Spleen (tissue), 11 donors: Measurements from ENCODE around the gene UBA7. TPM values are rescaled to one million over a fixed set of nuclear protein-coding genes. Genes with fewer than 3 reads are reported as not detected.

Source experiments
- DNase-seq: peaks from one replicate; pipeline ENCODE4 v3.0.0-alpha.2; 2020
- H3K27ac ChIP-seq, 8 donors: fragments of 200-600 bp; sonication (generic) in 7 of 8; 1 replicate in 4 of 8; 2 replicates in 4 of 8; pipeline versions ENCODE4 v1.5.0 to v1.8.0; 2016 to 2021; ENCODE audit warnings: inconsistent platforms in 4 of 8, mild to moderate bottlenecking in 4 of 8, moderate library complexity in 1 of 8
- H3K27me3 ChIP-seq, 7 donors: fragments of 200-600 bp; sonication (generic) in 6 of 7; replicated peaks in 1 of 7; 1 replicate in 4 of 7; 2 replicates in 3 of 7; pipeline versions ENCODE4 v1.5.0 to v1.8.0; 2016 to 2021; ENCODE audit warnings: inconsistent platforms in 3 of 7, mild to moderate bottlenecking in 1 of 7
- H3K36me3 ChIP-seq, 6 donors: fragments of 200-600 bp; sonication (generic) in 5 of 6; 1 replicate in 4 of 6; 2 replicates in 2 of 6; pipeline versions ENCODE4 v1.5.0 to v1.8.0; 2016 to 2021; ENCODE audit warnings: inconsistent platforms in 2 of 6
- H3K4me1 ChIP-seq, 6 donors: fragments of 200-600 bp; sonication (generic) in 5 of 6; 1 replicate in 3 of 6; 2 replicates in 3 of 6; pipeline versions ENCODE4 v1.5.0 to v1.8.0; 2016 to 2021; ENCODE audit warnings: inconsistent platforms in 3 of 6
- H3K4me3 ChIP-seq, 8 donors: fragments of 200-600 bp; sonication (generic) in 7 of 8; 1 replicate in 4 of 8; 2 replicates in 4 of 8; pipeline versions ENCODE4 v1.5.0 to v1.8.0; 2016 to 2021; ENCODE audit warnings: inconsistent platforms in 4 of 8, mild to moderate bottlenecking in 4 of 8, moderate library complexity in 2 of 8
- H3K9me3 ChIP-seq, 8 donors: fragments of 200-600 bp; sonication (generic) in 7 of 8; 1 replicate in 4 of 8; 2 replicates in 4 of 8; pipeline versions ENCODE4 v1.5.0 to v1.8.0; 2016 to 2021; ENCODE audit warnings: inconsistent platforms in 4 of 8
- CTCF ChIP-seq, 11 experiments: fragments of 200-600 bp in 7 of 11; fragments of 450-650 bp in 4 of 11; sonication (generic) in 4 of 11; IDR thresholded peaks in 8 of 11; conservative IDR thresholded peaks in 3 of 11; 1 replicate in 7 of 11; 2 replicates in 4 of 11; pipeline versions ENCODE4 v1.4.0 to v1.8.0; 2016 to 2021; ENCODE audit warnings: antibody characterized with exemption in 11 of 11, inconsistent platforms in 4 of 11, mild to moderate bottlenecking in 1 of 11
- POLR2A ChIP-seq, 3 donors: fragments of 450-650 bp; IDR thresholded peaks; one replicate each; pipeline ENCODE4 v1.5.1; 2017; ENCODE audit warnings: antibody characterized with exemption in 3 of 3, mild to moderate bottlenecking in 1 of 3
- POLR2AphosphoS5 ChIP-seq, 3 donors: sonication (generic); formaldehyde crosslinking; IDR thresholded peaks; one replicate each; pipeline ENCODE4 v1.5.1; 2017; ENCODE audit warnings: antibody characterized with exemption in 3 of 3
- WGBS, 5 donors: extraction: QIAGEN DNeasy Blood & Tissue Kit in 3 of 5; methylation state at CpG; one replicate each; pipeline versions ENCODE4 v1.1.5 to v1.1.7; 2013 to 2018; 5-methylcytosine and 5-hydroxymethylcytosine counted together
- intact Hi-C: fragments of 100-400 bp; cut with DNase I; formaldehyde crosslinking; loops from one replicate; pipeline ENCODE4 v1.15.0; 2023; ENCODE audit warnings: low total_unique reads
- polyA plus RNA-seq, 3 donors: library from polyadenylated mRNA; stranded (reverse); fragments of 200-250 nt; gene quantifications; one replicate each; pipeline ENCODE4 v1.2.1, GENCODE V29; 2013
- total RNA-seq, 7 donors: library from RNA; depleted of rRNA in 3 of 7; stranded (reverse); fragments of >200 nt in 3 of 7; fragmentation: NEBNext Ultra II Directional in 4 of 7; extraction: Animal tissue kit (Norgen Biotek cat#: 25700) in 4 of 7; gene quantifications; one replicate each; pipeline versions ENCODE4 v1.1.0 to v1.2.1, GENCODE V29; 2016 to 2021
- donor health status: healthy with polysubstance abuse.
- donor health status: DM: no; HTN: no; CAD: no; lungs with moderate emphysema.
- donor health status: DM: no; HTN: no; CAD: no.
- donor health status: Bipolar disorder and iron deficiency.
- donor health status: healthy.
- donor health status: DM: no; HTN: no; CAD: no.
- donor health status: DM: yes; HTN: yes; CAD: no.

Gene UBA7
- total and polyA plus RNA-seq, 10 donors = 91.1 to 231 (median 220) TPM

GRCh38 chr3:49803465-49804140 is 10.2 kb downstream of the UBA7 start:
- H3K36me3 ChIP-seq = peaks cover 0 to 16% (median under 1%) of the 10 kb centered on the region in 6 donors
- no peaks in the 10 kb centered on the region for H3K9me3 ChIP-seq
- H3K27ac ChIP-seq = peak overlapping the region; percentile 82 to 97 (median 93)
- peak overlapping the region; percentile 76 to 97 (median 88) for H3K4me3 ChIP-seq
- no peaks in the 10 kb centered on the region for H3K27me3 ChIP-seq
- intact Hi-C loops = loop anchor here (5.0 kb wide), 1 partner anchor 34 kb away; no protein-coding TSS in a partner anchor
- DNase-seq = peak; percentile 90
- H3K4me1 ChIP-seq = peaks cover 42 to 65% (median 58%) of the 10 kb centered on the region in 6 donors
- TF ChIP-seq CTCF (IDR thresholded peaks at IDR 0.05 in 8 of 11, conservative IDR thresholded peaks at IDR 0.05 in 3 of 11) = peak in 3 of 11 experiments; percentile 16 to 27 (median 19)
- TF ChIP-seq POLR2AphosphoS5 (IDR thresholded peaks at IDR 0.05) = peak in 2 of 3 donors; percentile 2 to 4
- TF ChIP-seq POLR2A (IDR thresholded peaks at IDR 0.05) = no peak
- 0 to 1% (median 1%) methylated on average over 19 to 41 of the region's 41 CpGs for WGBS, 5 donors

- Histone ChIP-seq H3K27ac (peak within 1 kb of the TSS; percentile 82 to 97 (median 93)), H3K4me3 (peak within 1 kb of the TSS; percentile 76 to 97 (median 88)), H3K36me3 (peaks cover 0 to 9% (median 0%) of the 10 kb centered on the region in 6 donors), H3K27me3 (no peaks in the 10 kb centered on the region), H3K4me1 (peaks cover 41 to 58% (median 51%) of the 10 kb centered on the region in 6 donors), H3K9me3 (no peaks in the 10 kb centered on the region)
- peak; percentile 99 for DNase-seq
- intact Hi-C loops = loop anchor here (5.0 kb wide), 1 partner anchor 34 kb away; no protein-coding TSS in a partner anchor
- 0 to 1% (median 0%) methylated on average over 38 to 71 of the region's 71 CpGs for WGBS, 5 donors
- TF ChIP-seq CTCF (IDR thresholded peaks at IDR 0.05 in 8 of 11, conservative IDR thresholded peaks at IDR 0.05 in 3 of 11) (peak in 9 of 11 experiments; percentile 3 to 97 (median 94)), POLR2AphosphoS5 (IDR thresholded peaks at IDR 0.05) (peak; percentile 75 to 85 (median 82)), POLR2A (IDR thresholded peaks at IDR 0.05) (peak in 1 of 3 donors; percentile 39)
These were observed 10.9 kb downstream of the UBA7 start, which contains the start of gene INKA1 for GRCh38 chr3:49802719-49803464. INKA1 (plus strand) TSS chr3:49803261; CDS start chr3:49803393, 132 bp downstream.

DNA sequence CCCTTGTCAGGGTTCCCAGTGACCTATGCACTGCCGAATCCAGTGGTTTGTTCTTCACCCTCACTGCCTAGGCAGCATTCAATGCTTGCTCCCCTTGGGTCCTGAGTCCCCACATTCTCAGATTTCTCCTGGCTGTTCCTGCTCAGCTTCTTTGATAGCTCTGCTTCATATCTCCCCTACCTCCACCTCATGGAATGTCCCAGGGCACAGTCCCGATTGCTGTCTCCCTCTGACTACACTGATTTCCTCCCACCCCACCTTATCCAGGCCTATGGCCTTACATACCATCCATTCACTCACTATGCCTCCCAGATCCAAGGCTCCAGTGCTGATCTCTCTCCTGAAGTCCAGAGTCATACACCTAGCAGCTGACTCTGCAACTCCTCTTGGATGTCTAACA is 12.6 kb downstream of the UBA7 start:
- TF ChIP-seq CTCF (IDR thresholded peaks at IDR 0.05 in 8 of 11, conservative IDR thresholded peaks at IDR 0.05 in 3 of 11) (no peak), POLR2A (IDR thresholded peaks at IDR 0.05) (no peak), POLR2AphosphoS5 (IDR thresholded peaks at IDR 0.05) (no peak)
- no peaks in the 10 kb centered on the region for H3K9me3 ChIP-seq
- DNase-seq = no peak
- H3K36me3 ChIP-seq = no peaks in the 10 kb centered on the region
- H3K4me1 ChIP-seq = peaks cover 23 to 40% (median 34%) of the 10 kb centered on the region in 6 donors
- H3K27me3 ChIP-seq = no peaks in the 10 kb centered on the region
- intact Hi-C loops = loop anchor here (5.0 kb wide), 1 partner anchor 36 kb away; no protein-coding TSS in a partner anchor
- no peak overlapping the region for H3K4me3 ChIP-seq
- whole genome bisulfite sequencing, 5 donors = 87 to 96% (median 96%) methylated on average over 2 of the region's 2 CpGs
- H3K27ac ChIP-seq = no peak overlapping the region
